ENCODE data around the gene C1orf122.

Gene C1orf122

GRCh38 chr1:37795340-37796125, 12.1 kb upstream of the C1orf122 start:
- H3K4me3 ChIP-seq (ENCODE audit: low read length): peak overlapping the region; percentile 54
- no peak for DNase-seq (ENCODE audit: low read depth, low spot score)

DNA sequence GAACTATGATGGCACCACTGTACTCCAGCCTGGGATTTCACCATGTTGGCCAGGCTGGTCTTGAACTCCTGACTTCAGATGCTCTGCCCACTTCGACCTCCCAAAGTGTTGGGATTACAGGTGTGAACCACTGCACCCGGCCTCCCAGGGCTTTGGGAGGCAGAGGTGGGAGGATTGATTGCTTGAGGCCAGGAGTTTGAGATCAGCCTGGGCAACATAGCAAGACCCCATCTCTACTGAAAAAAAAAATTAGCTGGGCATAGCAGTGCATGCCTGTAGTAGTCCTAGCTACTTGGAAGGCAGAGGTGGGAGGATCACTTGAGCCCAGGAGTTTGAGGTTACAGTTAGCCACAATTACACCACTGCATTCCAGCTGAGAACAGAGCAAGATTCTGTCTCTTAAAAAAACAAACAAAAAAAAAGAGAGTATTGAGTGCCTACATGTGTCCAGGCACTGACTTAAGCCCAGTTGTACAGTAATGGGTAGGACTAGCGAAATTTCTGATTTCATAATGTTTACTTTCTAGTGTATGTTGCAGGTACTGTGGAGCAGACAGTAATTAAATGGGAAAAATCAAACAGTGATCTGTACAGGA, 9.7 kb upstream of the C1orf122 start:
- no peak overlapping the region for H3K4me3 ChIP-seq (ENCODE audit: low read length)
- no peak for DNase-seq (ENCODE audit: low read depth, low spot score)

- no peak overlapping the region for H3K4me3 ChIP-seq (ENCODE audit: low read length)
- no peak for DNase-seq (ENCODE audit: low read depth, low spot score)
Measured at GRCh38 chr1:37802439-37802838, 5.2 kb upstream of the C1orf122 start.

DNA sequence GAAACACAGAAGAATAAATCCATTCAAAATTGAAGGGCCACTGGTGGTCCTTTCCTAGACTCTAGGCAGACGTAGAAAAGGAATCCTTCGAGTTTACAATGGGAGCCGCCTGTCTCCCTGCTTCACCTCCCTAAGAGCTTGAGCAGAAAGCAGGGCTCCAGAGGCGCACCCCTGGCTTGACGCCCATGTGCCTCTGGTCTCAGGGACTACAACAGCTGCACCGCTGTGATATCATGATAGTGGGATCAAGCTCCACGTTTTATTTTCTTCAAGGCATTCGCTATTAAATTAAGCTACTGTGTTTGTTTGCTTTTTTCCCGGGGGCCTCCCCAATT, 403 bp upstream of the C1orf122 start:
- H3K4me3 ChIP-seq (ENCODE audit: low read length): peak overlapping the region; percentile 65
- DNase-seq (ENCODE audit: low read depth, low spot score): no peak

- H3K4me3 ChIP-seq (ENCODE audit: low read length): peak overlapping the region; percentile 65
- no peak for DNase-seq (ENCODE audit: low read depth, low spot score)
Measured at GRCh38 chr1:37808369-37809319, 1.1 kb downstream of the C1orf122 start.

GRCh38 chr1:37809942-37810341, 2.4 kb downstream of the C1orf122 start:
- H3K4me3 ChIP-seq (ENCODE audit: low read length): no peak overlapping the region
- DNase-seq (ENCODE audit: low read depth, low spot score): no peak

- H3K4me3 ChIP-seq (ENCODE audit: low read length): no peak overlapping the region
- DNase-seq (ENCODE audit: low read depth, low spot score): peak; percentile 51
Measured at GRCh38 chr1:37811027-37811655, 3.6 kb downstream of the C1orf122 start.

- H3K4me3 ChIP-seq (ENCODE audit: low read length): no peak overlapping the region
- no peak for DNase-seq (ENCODE audit: low read depth, low spot score)
Measured at GRCh38 chr1:37813529-37814145, 6.0 kb downstream of the C1orf122 start.

DNA sequence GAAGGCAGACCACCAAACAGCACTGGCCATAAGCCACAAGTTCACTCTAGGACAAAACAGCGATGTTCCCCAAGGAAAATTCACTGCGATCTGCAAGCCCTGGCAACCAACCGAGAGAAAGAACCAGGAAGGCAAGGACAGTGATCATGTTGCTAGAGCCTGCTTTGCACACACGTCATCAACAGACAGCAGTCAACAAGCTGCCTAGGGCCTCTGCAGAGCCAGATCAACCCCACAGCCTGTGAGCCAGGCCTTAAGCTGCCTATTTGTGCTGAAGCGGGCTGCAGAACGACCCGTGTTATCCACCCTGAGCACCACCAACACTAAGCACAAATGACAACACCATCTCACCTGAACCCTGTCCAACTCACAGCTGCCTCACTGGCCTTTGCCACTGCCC, 6.7 kb downstream of the C1orf122 start:
- DNase-seq (ENCODE audit: low read depth, low spot score): no peak
- no peak overlapping the region for H3K4me3 ChIP-seq (ENCODE audit: low read length)

DNA sequence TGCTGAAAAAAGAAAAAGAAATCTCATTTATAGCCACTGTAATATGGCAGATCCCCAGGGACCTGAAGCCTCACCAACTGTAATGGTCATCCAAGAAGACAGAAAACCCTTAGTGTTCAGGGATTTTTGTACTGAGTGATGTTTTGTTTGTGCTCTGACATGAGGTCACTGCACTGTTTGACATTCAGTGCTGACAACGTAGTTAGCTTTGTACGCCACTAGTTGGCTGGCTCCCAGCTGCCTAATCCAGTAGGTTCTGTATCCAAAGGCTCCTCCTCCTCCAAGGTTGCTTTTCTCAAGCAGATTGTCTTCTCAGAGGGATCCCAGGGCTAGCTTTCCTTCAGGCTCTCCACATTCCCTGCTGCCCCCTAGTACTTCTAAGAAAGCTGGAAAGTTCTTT, 9.9 kb downstream of the C1orf122 start:
- no peak overlapping the region for H3K4me3 ChIP-seq (ENCODE audit: low read length)
- DNase-seq (ENCODE audit: low read depth, low spot score): no peak

GRCh38 chr1:37821481-37821880, 13.9 kb downstream of the C1orf122 start:
- DNase-seq (ENCODE audit: low read depth, low spot score): no peak
- H3K4me3 ChIP-seq (ENCODE audit: low read length): no peak overlapping the region

GRCh38 chr1:37822906-37823815, 15.6 kb downstream of the C1orf122 start:
- no peak for DNase-seq (ENCODE audit: low read depth, low spot score)
- H3K4me3 ChIP-seq (ENCODE audit: low read length): no peak overlapping the region

DNA sequence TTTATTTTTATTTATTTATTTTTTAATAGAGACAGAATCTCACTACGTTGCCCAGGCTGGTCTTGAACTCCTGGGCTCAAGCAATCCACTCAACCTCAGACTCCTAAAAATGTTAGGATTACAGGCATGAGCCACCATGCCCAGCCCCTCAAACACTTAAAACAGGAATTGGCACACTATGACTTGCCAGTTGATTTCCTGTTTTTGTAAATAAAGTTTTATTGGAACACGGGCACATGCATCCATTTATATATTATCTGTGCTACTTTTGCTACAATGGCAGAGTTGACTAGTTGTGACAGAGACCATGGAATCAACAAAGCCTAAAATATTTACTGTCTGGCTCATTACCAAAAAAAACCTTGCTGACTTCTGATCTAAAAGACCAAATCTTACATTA, 16.4 kb downstream of the C1orf122 start:
- no peak for DNase-seq (ENCODE audit: low read depth, low spot score)
- H3K4me3 ChIP-seq (ENCODE audit: low read length): no peak overlapping the region

DNA sequence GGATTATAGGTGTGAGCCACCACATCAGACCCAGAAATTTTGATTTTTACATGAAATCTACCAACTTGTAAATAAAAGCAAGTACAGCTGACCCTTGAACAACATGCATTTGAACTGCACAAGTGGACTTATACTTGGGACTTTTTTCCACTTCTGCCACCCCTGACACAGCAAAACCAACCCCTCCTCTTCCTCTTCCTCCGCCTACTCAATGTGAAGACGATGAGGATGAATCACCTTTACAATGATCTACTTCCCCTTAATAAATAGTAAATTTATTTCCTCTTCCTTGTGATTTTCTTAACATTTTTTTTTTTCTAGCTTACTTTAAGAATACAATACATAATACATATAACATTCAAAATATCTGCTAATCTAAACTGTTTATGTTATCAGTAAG, 17.9 kb downstream of the C1orf122 start:
- no peak overlapping the region for H3K4me3 ChIP-seq (ENCODE audit: low read length)
- no peak for DNase-seq (ENCODE audit: low read depth, low spot score)

DNA sequence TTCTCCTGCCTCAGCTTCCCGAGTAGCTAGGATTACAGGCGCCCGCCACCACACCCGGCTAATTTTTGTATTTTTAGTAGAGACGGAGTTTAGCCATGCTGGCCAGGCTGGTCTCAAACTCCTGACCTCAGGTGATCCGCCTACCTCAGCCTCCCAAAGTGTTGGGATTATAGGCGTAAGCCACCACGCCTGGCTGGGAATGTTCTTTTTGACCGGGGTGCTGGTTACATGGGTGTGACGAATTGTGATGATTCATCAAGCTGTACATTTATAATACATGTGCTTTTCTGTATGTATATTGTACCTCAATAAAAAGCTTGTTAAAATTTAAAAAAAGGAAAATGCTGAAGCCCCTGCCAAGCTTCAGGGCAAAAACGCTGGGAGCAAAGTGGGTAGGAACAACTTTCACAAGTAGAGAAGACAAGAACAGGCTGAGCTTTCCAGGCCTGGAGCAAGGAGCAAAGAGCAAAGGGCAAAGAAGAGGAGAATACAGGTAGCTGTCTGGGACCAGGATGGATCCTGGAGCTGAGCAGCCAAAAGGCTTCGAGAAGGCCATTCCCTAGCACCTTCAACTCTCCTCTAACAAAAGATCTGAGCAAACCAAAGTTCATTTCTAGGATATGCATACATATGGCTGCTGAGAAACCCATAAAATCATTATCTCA, 21.0 kb downstream of the C1orf122 start:
- DNase-seq (ENCODE audit: low read depth, low spot score): no peak
- no peak overlapping the region for H3K4me3 ChIP-seq (ENCODE audit: low read length)

DNA sequence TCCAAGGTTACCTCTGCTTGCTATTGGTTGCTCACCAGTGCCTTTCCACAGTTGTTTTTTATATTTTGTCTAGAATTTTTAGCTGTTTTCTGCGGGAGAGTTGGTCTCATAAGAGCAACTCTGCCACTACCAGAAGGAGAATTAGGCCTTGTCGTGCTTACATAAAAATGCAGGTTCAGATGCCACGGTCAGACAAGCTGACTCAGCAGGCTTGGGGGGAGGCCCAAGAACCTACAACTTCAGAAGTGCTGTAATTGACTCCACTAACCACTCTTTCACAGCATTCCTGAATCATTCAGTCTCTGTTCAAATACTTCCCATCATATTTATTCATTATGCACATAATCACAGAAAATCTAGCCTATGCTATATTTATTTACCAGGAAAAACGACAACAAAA, 23.5 kb downstream of the C1orf122 start:
- no peak for DNase-seq (ENCODE audit: low read depth, low spot score)
- no peak overlapping the region for H3K4me3 ChIP-seq (ENCODE audit: low read length)

- no peak overlapping the region for H3K4me3 ChIP-seq (ENCODE audit: low read length)
- no peak for DNase-seq (ENCODE audit: low read depth, low spot score)
Measured at GRCh38 chr1:37831809-37832208, 24.2 kb downstream of the C1orf122 start.

DNA sequence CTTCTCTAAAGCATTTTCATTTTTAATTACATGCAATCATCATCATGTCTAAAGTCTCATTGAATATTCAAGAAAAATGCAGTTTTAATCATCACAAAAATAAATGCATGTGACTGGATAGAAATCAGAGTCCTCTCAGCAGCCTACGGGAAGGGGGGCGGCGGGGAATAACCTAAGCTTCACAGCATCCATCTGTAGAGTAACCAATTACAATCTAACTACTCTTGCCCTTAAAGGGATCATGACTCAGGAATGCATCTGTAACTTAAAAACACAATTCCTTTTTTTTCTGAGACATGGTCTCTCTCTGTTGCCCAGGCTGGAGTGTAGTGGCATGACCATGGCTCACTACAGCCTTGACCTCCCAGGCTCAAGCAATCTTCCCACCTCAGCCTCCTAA, 29.2 kb downstream of the C1orf122 start:
- no peak for DNase-seq (ENCODE audit: low read depth, low spot score)
- no peak overlapping the region for H3K4me3 ChIP-seq (ENCODE audit: low read length)

Measured in Jurkat, Clone E6-1 (cell line).